Trophoblast cell (in vitro differentiated cells and primary cell): ENCODE measurements around the gene SH2B3.

ENCODE experiments used
- DNase-seq, 2 donors: peaks; one replicate each; pipeline ENCODE4 v3.0.0-alpha.2; 2016
- H2AFZ ChIP-seq: 2 replicates; pipeline ENCODE4 v1.6.1; 2013; ENCODE audit warnings: low read length, moderate library complexity, mild to moderate bottlenecking; ENCODE audit not compliant: insufficient read depth, poor library complexity
- H2AK5ac ChIP-seq: 2 replicates; pipeline ENCODE4 v1.6.1; 2013; ENCODE audit warnings: mild to moderate bottlenecking, low read length
- H2BK120ac ChIP-seq: 2 replicates; pipeline ENCODE4 v1.6.1; 2013; ENCODE audit warnings: low read length, mild to moderate bottlenecking, moderate library complexity; ENCODE audit not compliant: insufficient read depth, poor library complexity
- H2BK12ac ChIP-seq: 2 replicates; pipeline ENCODE4 v1.6.1; 2013; ENCODE audit warnings: mild to moderate bottlenecking, low read length, moderate library complexity
- H2BK5ac ChIP-seq: 2 replicates; pipeline ENCODE4 v1.6.1; 2013; ENCODE audit warnings: low read length, low read depth, moderate library complexity, mild to moderate bottlenecking; ENCODE audit not compliant: poor library complexity
- H3K14ac ChIP-seq: 2 replicates; pipeline ENCODE4 v1.6.1; 2013; ENCODE audit warnings: mild to moderate bottlenecking, low read length
- H3K18ac ChIP-seq: 2 replicates; pipeline ENCODE4 v1.6.1; 2013; ENCODE audit warnings: mild to moderate bottlenecking, low read length
- H3K23ac ChIP-seq: 2 replicates; pipeline ENCODE4 v1.6.1; 2013; ENCODE audit warnings: low read length
- H3K27ac ChIP-seq: 2 replicates; pipeline ENCODE4 v1.5.1; 2013; ENCODE audit warnings: low read depth, mild to moderate bottlenecking, inconsistent platforms, low read length, moderate library complexity
- H3K27me3 ChIP-seq: 2 replicates; pipeline ENCODE4 v1.6.1; 2013; ENCODE audit warnings: inconsistent platforms, mild to moderate bottlenecking, low read length, moderate library complexity; ENCODE audit not compliant: insufficient read depth
- H3K36me3 ChIP-seq, 2 experiments: 1 replicate in 1 of 2; 2 replicates in 1 of 2; pipeline ENCODE4 v1.6.1; 2013; ENCODE audit warnings: low read length in 2 of 2, mild to moderate bottlenecking in 2 of 2, moderate library complexity in 1 of 2; ENCODE audit not compliant: insufficient read depth in 2 of 2, control insufficient read depth in 1 of 2
- H3K4ac ChIP-seq: 2 replicates; pipeline ENCODE4 v1.6.1; 2013; ENCODE audit warnings: low read depth, mild to moderate bottlenecking, low read length, moderate library complexity
- H3K4me1 ChIP-seq, 2 experiments: 1 replicate in 1 of 2; 2 replicates in 1 of 2; pipeline ENCODE4 v1.6.1; 2013; ENCODE audit warnings: low read length in 2 of 2, mild to moderate bottlenecking in 2 of 2, moderate library complexity in 1 of 2; ENCODE audit not compliant: insufficient read depth in 2 of 2, control insufficient read depth in 1 of 2
- H3K4me2 ChIP-seq: 2 replicates; pipeline ENCODE4 v1.6.1; 2013; ENCODE audit warnings: inconsistent platforms, mild to moderate bottlenecking, low read length, moderate library complexity
- H3K4me3 ChIP-seq: 2 replicates; pipeline ENCODE4 v1.5.1; 2013; ENCODE audit warnings: mild to moderate bottlenecking, low read depth, low read length, inconsistent platforms
- H3K79me1 ChIP-seq: one replicate; pipeline ENCODE4 v1.6.1; 2013; ENCODE audit warnings: low read length
- H3K79me2 ChIP-seq: 2 replicates; pipeline ENCODE4 v1.6.1; 2013; ENCODE audit warnings: low read length, mild to moderate bottlenecking; ENCODE audit not compliant: control insufficient read depth, insufficient read depth, poor library complexity
- H3K9ac ChIP-seq: 2 replicates; pipeline ENCODE4 v1.6.1; 2013; ENCODE audit warnings: mild to moderate bottlenecking, low read length
- H3K9me3 ChIP-seq: 2 replicates; pipeline ENCODE4 v1.6.1; 2013; ENCODE audit warnings: low read depth, mild to moderate bottlenecking, control low read depth, inconsistent platforms, low read length; ENCODE audit not compliant: insufficient read depth
- H4K12ac ChIP-seq: 2 replicates; pipeline ENCODE4 v1.6.1; 2013; ENCODE audit warnings: low read depth, mild to moderate bottlenecking, low read length, moderate library complexity
- H4K8ac ChIP-seq: 2 replicates; pipeline ENCODE4 v1.6.1; 2013; ENCODE audit warnings: low read depth, mild to moderate bottlenecking, low read length, moderate library complexity
- H4K91ac ChIP-seq: one replicate; pipeline ENCODE4 v1.6.1; 2013; ENCODE audit warnings: low read depth, mild to moderate bottlenecking, low read length, moderate library complexity
- WGBS: extraction: QIAGEN DNeasy Blood & Tissue Kit; methylation state at CpG from one replicate; pipeline ENCODE4 v1.1.7; 2013; ENCODE audit warnings: missing lambda C conversion rate; ENCODE audit not compliant: insufficient read length, insufficient coverage; ENCODE audit errors: extremely low coverage; 5-methylcytosine and 5-hydroxymethylcytosine counted together

The SH2B3 gene

DNA sequence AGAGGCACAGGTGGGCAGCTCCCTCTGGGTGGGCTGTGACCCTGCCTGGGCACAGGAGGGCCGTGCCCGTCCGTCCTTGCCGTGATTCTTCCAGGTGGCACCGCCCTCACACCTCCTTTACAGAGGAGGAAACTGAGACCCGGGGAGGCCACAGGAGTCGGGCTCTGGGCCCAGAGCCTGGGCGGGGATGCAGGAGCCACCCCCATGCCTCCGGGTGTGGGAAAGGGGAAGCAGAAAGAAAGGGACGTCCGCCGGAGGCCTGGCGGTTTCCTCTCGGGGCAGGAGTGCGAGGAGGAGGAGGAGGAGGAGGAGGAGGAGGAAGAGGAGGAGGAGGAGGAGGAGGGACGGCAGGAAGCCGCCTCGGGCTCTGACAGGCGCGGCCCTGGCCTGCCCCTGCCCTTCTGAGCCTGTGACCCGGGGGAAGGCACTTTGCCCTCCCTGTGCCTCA lies 23.0 kb downstream of the SH2B3 start:
- H3K4me1 ChIP-seq, result peaks cover 13 to 23% of the 10 kb centered on the region in 2 experiments
- no peak overlapping the region for H3K4me2 ChIP-seq
- H4K12ac ChIP-seq, result no peak overlapping the region
- no peak overlapping the region for H3K23ac ChIP-seq
- no peak overlapping the region for H3K27ac ChIP-seq
- no peaks in the 10 kb centered on the region for H3K27me3 ChIP-seq
- no peak overlapping the region for H2AFZ ChIP-seq
- H3K4me3 ChIP-seq, result no peak overlapping the region
- H4K8ac ChIP-seq, result no peak overlapping the region
- no peaks in the 10 kb centered on the region for H3K9me3 ChIP-seq
- no peaks in the 10 kb centered on the region for H3K36me3 ChIP-seq
- DNase-seq, result no peak
- H2BK120ac ChIP-seq, result no peak overlapping the region
- H3K79me1 ChIP-seq, result peaks cover 3% of the 10 kb centered on the region
- H2BK12ac ChIP-seq, result no peak overlapping the region
- H4K91ac ChIP-seq, result no peak overlapping the region
- H2BK5ac ChIP-seq, result no peak overlapping the region
- no peak overlapping the region for H3K9ac ChIP-seq
- no peak overlapping the region for H3K4ac ChIP-seq
- H2AK5ac ChIP-seq, result no peak overlapping the region
- no peak overlapping the region for H3K14ac ChIP-seq
- H3K18ac ChIP-seq, result no peak overlapping the region
- no peaks in the 10 kb centered on the region for H3K79me2 ChIP-seq
- WGBS, result no CpG with 5 or more reads among the region's 21 CpGs

- H3K9ac ChIP-seq, result no peak overlapping the region
- no peaks in the 10 kb centered on the region for H3K36me3 ChIP-seq
- no peak overlapping the region for H4K8ac ChIP-seq
- H3K23ac ChIP-seq, result no peak overlapping the region
- H3K4me2 ChIP-seq, result no peak overlapping the region
- no peak overlapping the region for H3K4ac ChIP-seq
- H2AFZ ChIP-seq, result no peak overlapping the region
- no peak overlapping the region for H2BK12ac ChIP-seq
- H2BK120ac ChIP-seq, result no peak overlapping the region
- H4K91ac ChIP-seq, result no peak overlapping the region
- peaks cover 3% of the 10 kb centered on the region for H3K79me1 ChIP-seq
- no peak overlapping the region for H2BK5ac ChIP-seq
- H3K14ac ChIP-seq, result no peak overlapping the region
- no peak overlapping the region for H3K27ac ChIP-seq
- H3K9me3 ChIP-seq, result no peaks in the 10 kb centered on the region
- no peak overlapping the region for H3K18ac ChIP-seq
- peaks cover 11 to 20% of the 10 kb centered on the region in 2 experiments for H3K4me1 ChIP-seq
- H2AK5ac ChIP-seq, result no peak overlapping the region
- H3K79me2 ChIP-seq, result no peaks in the 10 kb centered on the region
- H3K4me3 ChIP-seq, result no peak overlapping the region
- H3K27me3 ChIP-seq, result no peaks in the 10 kb centered on the region
- H4K12ac ChIP-seq, result no peak overlapping the region
- DNase-seq, result no peak
- no CpG with 5 or more reads among the region's 21 CpGs for WGBS
These were observed 24.2 kb downstream of the SH2B3 start for GRCh38 chr12:111429828-111430432.

GRCh38 chr12:111430433-111431353 lies 25.0 kb downstream of the SH2B3 start:
- Histone ChIP-seq H3K18ac (no peak overlapping the region), H3K14ac (peak overlapping the region; percentile 70), H3K4ac (no peak overlapping the region), H3K23ac (no peak overlapping the region), H3K36me3 (no peaks in the 10 kb centered on the region), H3K4me1 (peaks cover 3 to 13% of the 10 kb centered on the region in 2 experiments), H3K79me1 (no peaks in the 10 kb centered on the region), H2BK5ac (no peak overlapping the region), H3K27me3 (no peaks in the 10 kb centered on the region), H3K9ac (no peak overlapping the region), H4K91ac (no peak overlapping the region), H2BK120ac (no peak overlapping the region), H4K8ac (no peak overlapping the region), H4K12ac (no peak overlapping the region), H2BK12ac (no peak overlapping the region), H3K4me2 (no peak overlapping the region), H3K27ac (no peak overlapping the region), H3K4me3 (no peak overlapping the region), H3K9me3 (peaks cover 2% of the 10 kb centered on the region), H3K79me2 (no peaks in the 10 kb centered on the region), H2AFZ (no peak overlapping the region), H2AK5ac (no peak overlapping the region)
- WGBS, result no CpG with 5 or more reads among the region's 17 CpGs
- DNase-seq, result no peak

DNA sequence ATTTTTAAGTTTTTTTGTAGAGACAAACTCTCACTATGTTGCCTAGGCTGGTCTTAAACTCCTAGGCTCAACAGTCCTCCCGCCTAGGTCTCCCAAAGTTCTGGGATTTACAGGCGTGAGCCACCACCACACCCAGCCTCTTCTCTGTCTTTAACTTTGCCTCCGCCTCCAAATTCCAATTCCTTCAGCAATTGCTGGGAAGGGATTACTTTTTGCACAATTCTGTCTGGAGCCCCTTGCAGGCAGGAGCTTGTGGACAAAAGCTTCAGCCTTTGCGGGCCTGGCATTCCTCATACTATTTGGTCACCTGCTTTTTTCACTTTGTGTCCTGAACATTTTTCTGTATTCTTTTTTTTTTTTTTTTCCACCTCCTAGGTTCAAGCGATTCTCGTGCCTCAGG lies 26.0 kb downstream of the SH2B3 start:
- Histone ChIP-seq H2AK5ac (no peak overlapping the region), H3K4me1 (peaks cover 0 to 4% of the 10 kb centered on the region in 2 experiments), H3K4ac (no peak overlapping the region), H2BK12ac (no peak overlapping the region), H3K4me2 (no peak overlapping the region), H3K27me3 (no peaks in the 10 kb centered on the region), H3K36me3 (no peaks in the 10 kb centered on the region), H3K9ac (no peak overlapping the region), H4K91ac (no peak overlapping the region), H3K79me2 (no peaks in the 10 kb centered on the region), H2BK120ac (no peak overlapping the region), H3K23ac (no peak overlapping the region), H3K4me3 (no peak overlapping the region), H3K27ac (no peak overlapping the region), H3K9me3 (peaks cover 3% of the 10 kb centered on the region), H3K14ac (no peak overlapping the region), H3K18ac (no peak overlapping the region), H4K8ac (no peak overlapping the region), H3K79me1 (no peaks in the 10 kb centered on the region), H2AFZ (no peak overlapping the region), H2BK5ac (no peak overlapping the region), H4K12ac (no peak overlapping the region)
- no CpG with 5 or more reads among the region's 6 CpGs for WGBS
- peak in 1 of 2 donors; percentile 46 for DNase-seq
